H9 (cell line): ENCODE measurements around the gene SIK2. TPM values are rescaled to one million over a fixed set of nuclear protein-coding genes. Genes with fewer than 3 reads are reported as not detected.

ENCODE experiments used
- DNase-seq: peaks from one replicate; pipeline ENCODE4 v3.0.0-alpha.2; 2017
- H2AFZ ChIP-seq: one replicate; pipeline ENCODE4 v1.6.1; 2013; ENCODE audit warnings: mild to moderate bottlenecking, low read length, control low read depth, moderate library complexity
- H2AK5ac ChIP-seq: 2 replicates; pipeline ENCODE4 v1.6.1; 2013; ENCODE audit warnings: low read length, control low read depth, mixed read lengths; ENCODE audit not compliant: insufficient read length
- H2BK120ac ChIP-seq: one replicate; pipeline ENCODE4 v1.6.1; 2013; ENCODE audit warnings: low read depth, mild to moderate bottlenecking, low read length, control low read depth, inconsistent platforms; ENCODE audit not compliant: poor library complexity, severe bottlenecking
- H2BK12ac ChIP-seq: 2 replicates; pipeline ENCODE4 v1.6.1; 2013; ENCODE audit warnings: low read length, control low read depth, mixed read lengths, low read depth; ENCODE audit not compliant: insufficient read length
- H2BK15ac ChIP-seq: 2 replicates; pipeline ENCODE4 v1.6.1; 2013; ENCODE audit warnings: low read depth, low read length, control low read depth
- H2BK20ac ChIP-seq: one replicate; pipeline ENCODE4 v1.6.1; 2013; ENCODE audit warnings: low read depth, mild to moderate bottlenecking, low read length, control low read depth, inconsistent platforms; ENCODE audit not compliant: poor library complexity, severe bottlenecking
- H2BK5ac ChIP-seq: 2 replicates; pipeline ENCODE4 v1.6.1; 2013; ENCODE audit warnings: low read length, control low read depth, mixed read lengths; ENCODE audit not compliant: insufficient read length
- H3K14ac ChIP-seq: 2 replicates; pipeline ENCODE4 v1.6.1; 2013; ENCODE audit warnings: low read length, control low read depth; ENCODE audit not compliant: insufficient read depth
- H3K18ac ChIP-seq: 2 replicates; pipeline ENCODE4 v1.6.1; 2013; ENCODE audit warnings: low read depth, mild to moderate bottlenecking, mixed read lengths, low read length, control low read depth; ENCODE audit not compliant: insufficient read length
- H3K23ac ChIP-seq: 2 replicates; pipeline ENCODE4 v1.6.1; 2013; ENCODE audit warnings: low read length, control low read depth, mixed read lengths, low read depth; ENCODE audit not compliant: insufficient read length
- H3K23me2 ChIP-seq: 2 replicates; pipeline ENCODE4 v1.6.1; 2013; ENCODE audit warnings: low read depth, mild to moderate bottlenecking, mixed read lengths, low read length, control low read depth; ENCODE audit not compliant: insufficient read length, poor library complexity, severe bottlenecking
- H3K27ac ChIP-seq: 2 replicates; pipeline ENCODE4 v1.5.1; 2013; ENCODE audit warnings: low read length, control low read depth, mixed read lengths, low read depth; ENCODE audit not compliant: insufficient read length
- H3K27me3 ChIP-seq: 2 replicates; pipeline ENCODE4 v1.6.1; 2013; ENCODE audit warnings: low read length, control low read depth, inconsistent platforms; ENCODE audit not compliant: insufficient read depth
- H3K4ac ChIP-seq: 2 replicates; pipeline ENCODE4 v1.6.1; 2013; ENCODE audit warnings: low read depth, mild to moderate bottlenecking, control low read depth, inconsistent platforms, low read length, moderate library complexity
- H3K4me1 ChIP-seq: 2 replicates; pipeline ENCODE4 v1.6.1; 2013; ENCODE audit warnings: low read length, control low read depth, inconsistent platforms; ENCODE audit not compliant: insufficient read depth
- H3K4me2 ChIP-seq: 2 replicates; pipeline ENCODE4 v1.6.1; 2013; ENCODE audit warnings: low read length, control low read depth, mixed read lengths; ENCODE audit not compliant: insufficient read length, insufficient read depth
- H3K56ac ChIP-seq: 2 replicates; pipeline ENCODE4 v1.6.1; 2013; ENCODE audit warnings: low read depth, mild to moderate bottlenecking, mixed read lengths, low read length, control low read depth; ENCODE audit not compliant: insufficient read length
- H3K79me1 ChIP-seq: 2 replicates; pipeline ENCODE4 v1.6.1; 2013; ENCODE audit warnings: low read depth, mild to moderate bottlenecking, moderate library complexity, low read length, control low read depth, inconsistent platforms; ENCODE audit not compliant: insufficient read depth, poor library complexity, severe bottlenecking
- H3K79me2 ChIP-seq: 2 replicates; pipeline ENCODE4 v1.6.1; 2013; ENCODE audit warnings: low read length, control low read depth, inconsistent platforms; ENCODE audit not compliant: insufficient read depth
- H3K9ac ChIP-seq: 2 replicates; pipeline ENCODE4 v1.6.1; 2013; ENCODE audit warnings: low read length, control low read depth, mixed read lengths; ENCODE audit not compliant: insufficient read length; ENCODE audit errors: extremely low read depth
- H3K9me3 ChIP-seq: one replicate; pipeline ENCODE4 v1.6.1; 2013; ENCODE audit warnings: low read depth, low read length, inconsistent platforms; ENCODE audit not compliant: control insufficient read depth
- H3T11ph ChIP-seq: one replicate; pipeline ENCODE4 v1.6.1; 2013; ENCODE audit warnings: mild to moderate bottlenecking, low read length, control low read depth, inconsistent platforms
- H4K20me1 ChIP-seq: one replicate; pipeline ENCODE4 v1.6.1; 2013; ENCODE audit not compliant: control insufficient read depth, insufficient read length, insufficient read depth
- H4K5ac ChIP-seq: 2 replicates; pipeline ENCODE4 v1.6.1; 2013; ENCODE audit warnings: low read depth, mild to moderate bottlenecking, mixed read lengths, low read length, control low read depth; ENCODE audit not compliant: insufficient read length
- H4K8ac ChIP-seq: replicated peaks from 2 replicates; pipeline ENCODE4 v1.6.1; 2013; ENCODE audit warnings: low read length, control low read depth, mixed read lengths, low read depth; ENCODE audit not compliant: insufficient read length
- H4K91ac ChIP-seq: 2 replicates; pipeline ENCODE4 v1.6.1; 2013; ENCODE audit warnings: low read depth, mild to moderate bottlenecking, moderate library complexity, mixed read lengths, low read length, control low read depth; ENCODE audit not compliant: insufficient read length
- H3K27ac Mint-ChIP-seq, 3 experiments: 2 replicates in 2 of 3; 3 replicates in 1 of 3; pipeline ENCODE4 v1.8.0; 2020 to 2021; ENCODE audit warnings: mixed read lengths in 3 of 3, mild to moderate bottlenecking in 1 of 3, moderate library complexity in 1 of 3
- H3K27me3 Mint-ChIP-seq: 2 replicates; pipeline ENCODE4 v1.8.0; 2021; ENCODE audit warnings: low read depth, mild to moderate bottlenecking, moderate library complexity, mixed read lengths
- H3K36me3 Mint-ChIP-seq, 3 experiments: 2 replicates in 2 of 3; 3 replicates in 1 of 3; pipeline ENCODE4 v1.8.0; 2020 to 2021; ENCODE audit warnings: low read depth in 3 of 3, mixed read lengths in 3 of 3; ENCODE audit not compliant: insufficient read depth in 1 of 3
- H3K4me1 Mint-ChIP-seq, 2 experiments: 2 replicates each; pipeline ENCODE4 v1.8.0; 2020; ENCODE audit warnings: mixed read lengths in 2 of 2
- H3K4me3 Mint-ChIP-seq, 2 experiments: 2 replicates in 1 of 2; 3 replicates in 1 of 2; pipeline ENCODE4 v1.8.0; 2020 to 2021; ENCODE audit warnings: mild to moderate bottlenecking in 2 of 2, mixed read lengths in 2 of 2, moderate library complexity in 1 of 2
- H3K9me3 Mint-ChIP-seq, 2 experiments: 2 replicates in 1 of 2; 3 replicates in 1 of 2; pipeline ENCODE4 v1.8.0; 2020; ENCODE audit warnings: mild to moderate bottlenecking in 2 of 2, mixed read lengths in 2 of 2, moderate library complexity in 1 of 2
- CTCF ChIP-seq: fragments of 200-600 bp; sonication (generic); conservative IDR thresholded peaks from 3 replicates; pipeline ENCODE4 v1.8.0; 2021; ENCODE audit warnings: antibody characterized with exemption, mild to moderate bottlenecking
- WGBS: extraction: QIAGEN DNeasy Blood & Tissue Kit; methylation state at CpG from one replicate; pipeline ENCODE4 v1.1.7; 2013; ENCODE audit warnings: missing lambda C conversion rate, low lambda C conversion rate, mixed read lengths; ENCODE audit not compliant: insufficient read length; ENCODE audit errors: extremely low coverage; 5-methylcytosine and 5-hydroxymethylcytosine counted together
- total RNA-seq: library from RNA; stranded (reverse); gene quantifications from 2 replicates; pipeline ENCODE4 v1.2.1, GENCODE V29; 2021

SIK2 gene
- total RNA-seq, 1 experiment from 2014 or later = 7.5 TPM

GRCh38 chr11:111726301-111726713 lies 124.1 kb downstream of the SIK2 start:
- H3K27me3 ChIP-seq = no peaks in the 10 kb centered on the region
- Mint-ChIP-seq H3K27me3 (no peaks in the 10 kb centered on the region; the same call in 1 of the 2 replicates), H3K4me1 (peaks cover 16 to 19% of the 10 kb centered on the region in 2 experiments), H3K9me3 (no peaks in the 10 kb centered on the region), H3K4me3 (no peak overlapping the region), H3K36me3 (peaks cover 5 to 26% (median 23%) of the 10 kb centered on the region in 3 experiments; a peak in 6 of 7 replicates), H3K27ac (peak overlapping the region in 2 of 3 experiments; percentile 25 to 68; a peak in 1 of 7 replicates)
- H3K27ac ChIP-seq = no peak overlapping the region
- no peaks in the 10 kb centered on the region for H3K23me2 ChIP-seq
- no peaks in the 10 kb centered on the region; the same call in 1 of the 2 replicates for H3K4me1 ChIP-seq
- no peak overlapping the region for H2AFZ ChIP-seq
- H3K4ac ChIP-seq = no peak overlapping the region
- H4K5ac ChIP-seq = no peak overlapping the region
- H2AK5ac ChIP-seq = no peak overlapping the region
- H2BK5ac ChIP-seq = no peak overlapping the region
- H2BK12ac ChIP-seq = no peak overlapping the region
- H2BK20ac ChIP-seq = no peak overlapping the region
- no peak overlapping the region for H2BK120ac ChIP-seq
- H3K79me1 ChIP-seq = no peaks in the 10 kb centered on the region
- no peak overlapping the region for H3K56ac ChIP-seq
- TF ChIP-seq CTCF = no peak
- H3K9ac ChIP-seq = no peak overlapping the region
- no peak overlapping the region for H3K14ac ChIP-seq
- H3K23ac ChIP-seq = no peak overlapping the region
- H3K79me2 ChIP-seq = no peaks in the 10 kb centered on the region
- H4K20me1 ChIP-seq = no peaks in the 10 kb centered on the region
- no peak overlapping the region for H3T11ph ChIP-seq
- no peak overlapping the region for H2BK15ac ChIP-seq
- DNase-seq = no peak
- H3K18ac ChIP-seq = no peak overlapping the region
- no CpG with 5 or more reads among the region's 9 CpGs for WGBS
- no peak overlapping the region for H3K4me2 ChIP-seq
- H4K8ac ChIP-seq = no peak overlapping the region
- H4K91ac ChIP-seq = no peak overlapping the region
- no peaks in the 10 kb centered on the region for H3K9me3 ChIP-seq
